CD4-positive, alpha-beta T cell treated with Interleukin-1 beta for 1 hour (primary cell): Measurements from ENCODE around the gene MYL7.

ENCODE experiments used
- DNase-seq, 2 donors: peaks; one replicate each; pipeline ENCODE4 v3.0.0-alpha.2; 2020 to 2022

Gene MYL7

GRCh38 chr7:44149571-44150465 is 8.7 kb upstream of the MYL7 start:
- no peak for DNase-seq

GRCh38 chr7:44148961-44149536 is 7.9 kb upstream of the MYL7 start:
- no peak for DNase-seq

GRCh38 chr7:44148166-44148565 is 7.0 kb upstream of the MYL7 start:
- no peak for DNase-seq

- DNase-seq: no peak
These were observed 6.2 kb upstream of the MYL7 start for GRCh38 chr7:44147026-44147991.

- DNase-seq: peak; percentile 71 to 77
These were observed 5.1 kb upstream of the MYL7 start for GRCh38 chr7:44145969-44146911.

GRCh38 chr7:44145479-44145968 is 4.4 kb upstream of the MYL7 start:
- peak; percentile 70 for DNase-seq

GRCh38 chr7:44144968-44145478 is 3.9 kb upstream of the MYL7 start:
- DNase-seq: no peak

GRCh38 chr7:44144426-44144967 is 3.4 kb upstream of the MYL7 start:
- no peak for DNase-seq

- no peak for DNase-seq
These were observed 2.6 kb upstream of the MYL7 start for GRCh38 chr7:44143646-44144250.

- DNase-seq: no peak
These were observed 896 bp upstream of the MYL7 start for GRCh38 chr7:44142028-44142427.

GRCh38 chr7:44140341-44140740 is 791 bp downstream of the MYL7 start:
- DNase-seq: no peak

- no peak for DNase-seq
These were observed 1.7 kb downstream of the MYL7 start for GRCh38 chr7:44139311-44140010.

GRCh38 chr7:44138698-44139097 is 2.4 kb downstream of the MYL7 start:
- DNase-seq: no peak

GRCh38 chr7:44136731-44137130 is 4.4 kb downstream of the MYL7 start:
- DNase-seq: no peak

- DNase-seq: no peak
These were observed 6.0 kb downstream of the MYL7 start for GRCh38 chr7:44134943-44135628.

GRCh38 chr7:44133295-44133694 is 7.8 kb downstream of the MYL7 start:
- DNase-seq: no peak

- no peak for DNase-seq
These were observed 9.1 kb downstream of the MYL7 start for GRCh38 chr7:44132039-44132438.

- DNase-seq: no peak
These were observed 9.7 kb downstream of the MYL7 start for GRCh38 chr7:44131173-44132029.
